BE2C (cell line): ENCODE results near the gene ZNF12.
"Not testable (repeated sequence)": the region's sequence is repeated elsewhere in the genome, so short reads cannot be mapped to it uniquely, and the experiment has no call there.

Source experiments
- DNase-seq: peaks from one replicate; pipeline ENCODE4 v3.0.0-alpha.2; 2020
- H3K27me3 ChIP-seq: fragments of 250-450 bp; sonication (Bioruptor Pico); 2 replicates; pipeline ENCODE4 v1.5.1; 2020; ENCODE audit warnings: mild to moderate bottlenecking
- H3K36me3 ChIP-seq: fragments of 250-450 bp; sonication (Bioruptor Pico); 2 replicates; pipeline ENCODE4 v1.5.1; 2020; ENCODE audit warnings: mild to moderate bottlenecking
- H3K4me1 ChIP-seq: fragments of 250-450 bp; sonication (Bioruptor Pico); 2 replicates; pipeline ENCODE4 v1.5.1; 2020
- H3K4me3 ChIP-seq: 2 replicates; pipeline ENCODE4 v1.5.1; 2011; ENCODE audit warnings: low read depth, low read length
- H3K9me3 ChIP-seq: fragments of 250-450 bp; sonication (Bioruptor Pico); 2 replicates; pipeline ENCODE4 v1.5.1; 2020
- TF ChIP-seq, protein P1 (sequence below): IDR thresholded peaks from 2 replicates; pipeline ENCODE4 v1.5.1; 2012; ENCODE audit warnings: mild to moderate bottlenecking, low read depth, low read length

The ZNF12 gene

DNA sequence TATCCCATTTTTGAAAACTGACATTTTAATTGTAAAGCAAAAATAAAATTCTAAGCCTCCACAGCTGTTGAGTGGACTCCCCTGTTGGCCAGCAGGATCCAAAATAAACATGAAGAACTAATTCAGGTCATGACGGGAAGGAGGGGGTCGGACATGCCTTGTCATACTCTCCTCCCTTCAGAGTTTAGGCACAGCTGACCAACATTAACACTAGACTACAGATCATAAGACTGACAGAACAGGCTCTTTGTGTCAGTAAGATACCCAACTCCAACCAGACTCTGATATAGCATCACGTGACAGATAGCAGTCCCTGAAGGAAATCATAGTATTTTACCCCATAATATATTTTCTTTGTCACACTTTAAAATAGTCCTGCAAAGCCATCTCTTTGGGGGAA, 20.9 kb upstream of the ZNF12 start:
- no peak overlapping the region for H3K4me3 ChIP-seq
- H3K9me3 ChIP-seq, result 0 out of 2 replicates have a peak, but pooled peaks cover 3% of the 10 kb centered on the region
- no peaks in the 10 kb centered on the region; the same call in 1 of the 2 replicates for H3K4me1 ChIP-seq
- TF ChIP-seq, protein P1, sequence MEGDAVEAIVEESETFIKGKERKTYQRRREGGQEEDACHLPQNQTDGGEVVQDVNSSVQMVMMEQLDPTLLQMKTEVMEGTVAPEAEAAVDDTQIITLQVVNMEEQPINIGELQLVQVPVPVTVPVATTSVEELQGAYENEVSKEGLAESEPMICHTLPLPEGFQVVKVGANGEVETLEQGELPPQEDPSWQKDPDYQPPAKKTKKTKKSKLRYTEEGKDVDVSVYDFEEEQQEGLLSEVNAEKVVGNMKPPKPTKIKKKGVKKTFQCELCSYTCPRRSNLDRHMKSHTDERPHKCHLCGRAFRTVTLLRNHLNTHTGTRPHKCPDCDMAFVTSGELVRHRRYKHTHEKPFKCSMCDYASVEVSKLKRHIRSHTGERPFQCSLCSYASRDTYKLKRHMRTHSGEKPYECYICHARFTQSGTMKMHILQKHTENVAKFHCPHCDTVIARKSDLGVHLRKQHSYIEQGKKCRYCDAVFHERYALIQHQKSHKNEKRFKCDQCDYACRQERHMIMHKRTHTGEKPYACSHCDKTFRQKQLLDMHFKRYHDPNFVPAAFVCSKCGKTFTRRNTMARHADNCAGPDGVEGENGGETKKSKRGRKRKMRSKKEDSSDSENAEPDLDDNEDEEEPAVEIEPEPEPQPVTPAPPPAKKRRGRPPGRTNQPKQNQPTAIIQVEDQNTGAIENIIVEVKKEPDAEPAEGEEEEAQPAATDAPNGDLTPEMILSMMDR, result no peak
- H3K36me3 ChIP-seq, result no peaks in the 10 kb centered on the region
- no peaks in the 10 kb centered on the region; the same call in 1 of the 2 replicates for H3K27me3 ChIP-seq
- no peak for DNase-seq

GRCh38 chr7:6726341-6726740, 19.6 kb upstream of the ZNF12 start:
- H3K36me3 ChIP-seq, H3K9me3 ChIP-seq, H3K4me3 ChIP-seq, H3K27me3 ChIP-seq, DNase-seq, H3K4me1 ChIP-seq: not testable (repeated sequence)

- no peak for DNase-seq
- TF ChIP-seq, protein P1, result no peak
- Histone ChIP-seq H3K36me3 (no peaks in the 10 kb centered on the region), H3K27me3 (no peaks in the 10 kb centered on the region; the same call in 1 of the 2 replicates), H3K9me3 (0 out of 2 replicates have a peak, but pooled peaks cover 3% of the 10 kb centered on the region), H3K4me3 (no peak overlapping the region), H3K4me1 (no peaks in the 10 kb centered on the region; the same call in 1 of the 2 replicates)
These were observed 18.3 kb upstream of the ZNF12 start for GRCh38 chr7:6725003-6725402.

- not testable (repeated sequence) for DNase-seq, H3K36me3 ChIP-seq, H3K4me3 ChIP-seq, H3K4me1 ChIP-seq, H3K9me3 ChIP-seq, H3K27me3 ChIP-seq
These were observed 17.6 kb upstream of the ZNF12 start for GRCh38 chr7:6724351-6724750.

DNA sequence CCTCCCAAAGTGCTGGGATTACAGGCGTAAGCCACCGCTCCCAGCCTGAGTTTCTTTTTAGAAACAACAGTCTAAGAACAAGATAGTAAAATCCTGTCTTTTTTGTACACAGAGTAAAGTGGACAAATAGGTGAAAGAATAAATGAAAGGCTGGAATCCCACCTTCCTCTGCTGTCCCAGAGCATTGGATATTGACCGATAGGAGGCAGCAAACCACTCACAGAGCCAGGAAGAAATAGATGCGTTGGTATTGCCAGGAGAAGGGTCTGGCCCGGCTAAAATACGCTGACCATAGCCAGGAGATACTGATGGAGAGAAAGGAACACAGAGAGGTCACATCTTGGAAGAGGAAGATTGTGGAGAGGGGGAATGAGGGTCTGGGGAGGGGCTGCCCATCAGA, 11.4 kb upstream of the ZNF12 start:
- DNase-seq, result no peak
- TF ChIP-seq, protein P1, result peak; percentile 18; the same call in 1 of the 2 replicates
- H3K4me3 ChIP-seq, result no peak overlapping the region
- H3K36me3 ChIP-seq, result no peaks in the 10 kb centered on the region
- no peaks in the 10 kb centered on the region for H3K4me1 ChIP-seq
- H3K9me3 ChIP-seq, result no peaks in the 10 kb centered on the region
- H3K27me3 ChIP-seq, result no peaks in the 10 kb centered on the region

GRCh38 chr7:6715898-6716297, 9.2 kb upstream of the ZNF12 start:
- not testable (repeated sequence) for H3K4me3 ChIP-seq, H3K9me3 ChIP-seq, DNase-seq, H3K4me1 ChIP-seq, H3K36me3 ChIP-seq, H3K27me3 ChIP-seq

DNA sequence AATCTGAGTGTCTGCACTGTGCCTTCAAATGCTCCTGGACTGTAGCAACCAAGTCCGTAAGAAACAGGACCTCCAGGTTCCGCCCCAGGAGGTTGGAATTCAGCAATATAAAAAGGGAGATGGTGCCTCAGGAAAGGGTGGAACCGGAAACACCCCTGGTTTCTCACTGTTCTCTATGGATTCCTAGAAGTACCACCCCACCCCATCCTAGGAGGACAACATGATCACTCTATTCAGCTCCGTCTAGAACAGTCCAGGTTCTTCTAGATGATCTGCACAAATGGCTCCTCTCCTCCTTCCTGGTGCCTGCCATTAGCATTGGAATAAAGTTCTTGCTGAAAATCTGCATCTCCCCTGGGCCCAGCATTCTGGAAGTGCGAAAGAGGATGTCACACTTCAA, 7.6 kb upstream of the ZNF12 start:
- Histone ChIP-seq H3K4me3 (no peak overlapping the region), H3K4me1 (no peaks in the 10 kb centered on the region), H3K27me3 (no peaks in the 10 kb centered on the region), H3K9me3 (no peaks in the 10 kb centered on the region), H3K36me3 (no peaks in the 10 kb centered on the region)
- TF ChIP-seq, protein P1, result no peak
- no peak for DNase-seq

DNA sequence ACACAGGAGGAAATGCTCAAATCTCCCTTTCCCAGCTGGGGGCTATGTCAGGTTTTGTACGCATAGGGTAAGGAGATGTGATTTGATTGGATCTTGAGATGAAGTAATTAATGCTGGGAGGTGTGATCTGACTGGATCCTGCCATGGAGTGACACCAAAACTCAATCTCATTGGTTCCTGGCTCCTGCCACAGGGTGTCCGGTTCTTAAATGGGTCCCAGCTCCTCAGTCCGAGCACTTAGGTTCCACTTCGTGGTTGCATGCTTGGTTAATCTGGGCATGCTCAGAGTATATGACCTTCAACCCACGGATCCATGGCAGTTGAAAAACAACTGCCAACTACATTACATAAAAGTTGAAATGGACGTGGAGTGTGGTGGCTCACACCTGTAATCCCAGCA, 3.1 kb upstream of the ZNF12 start:
- H3K4me3 ChIP-seq, result no peak overlapping the region; the same call in 1 of the 2 replicates
- H3K27me3 ChIP-seq, result no peaks in the 10 kb centered on the region
- no peaks in the 10 kb centered on the region for H3K4me1 ChIP-seq
- H3K9me3 ChIP-seq, result no peaks in the 10 kb centered on the region
- peaks cover 5% of the 10 kb centered on the region for H3K36me3 ChIP-seq
- TF ChIP-seq, protein P1, result no peak
- peak; percentile 33 for DNase-seq
